T-helper 9 cell (primary cell): ENCODE measurements around the gene CAVIN1.
"Not testable (repeated sequence)": the region's sequence is repeated elsewhere in the genome, so short reads cannot be mapped to it uniquely, and the experiment has no call there.

Source experiments
- DNase-seq: peaks from one replicate; pipeline ENCODE4 v3.0.0-alpha.2; 2020

The CAVIN1 gene

DNA sequence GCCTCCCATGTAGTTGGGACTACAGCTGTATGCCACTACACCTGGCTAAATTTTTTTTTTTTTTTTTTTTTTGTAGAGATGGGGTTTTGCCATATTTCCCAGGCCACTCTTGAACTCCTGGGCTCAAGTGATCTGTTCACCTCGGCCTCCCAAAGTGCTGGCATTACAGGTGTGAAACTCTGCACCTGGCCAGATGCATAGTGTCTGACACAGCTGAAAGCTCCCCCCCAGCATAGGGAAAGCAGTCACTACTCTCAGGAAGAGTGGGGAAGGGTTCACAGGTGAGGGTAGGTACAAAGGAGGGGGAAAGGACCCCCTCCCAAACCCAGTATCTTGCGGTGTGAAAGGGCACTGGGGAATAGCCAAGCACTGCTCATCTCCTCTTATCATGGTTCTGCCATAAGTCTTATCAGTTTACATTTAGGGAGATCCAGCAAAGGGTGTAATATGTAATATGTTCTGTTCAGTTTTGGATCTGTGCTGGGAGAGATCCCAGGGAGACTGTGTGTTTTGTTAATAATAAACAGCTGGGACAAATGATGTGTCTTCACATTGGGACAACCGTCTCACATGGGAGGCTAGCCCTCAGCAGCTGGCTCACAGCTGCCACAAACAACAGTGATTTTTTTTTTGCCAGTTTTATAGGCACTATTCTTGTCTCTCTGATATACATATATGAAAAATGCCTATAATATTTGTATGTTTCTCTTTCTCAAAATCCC is 6.8 kb upstream of the CAVIN1 start:
- DNase-seq, result no peak

- DNase-seq, result no peak
Observed at GRCh38 chr17:42428141-42428944, 5.3 kb upstream of the CAVIN1 start.

DNA sequence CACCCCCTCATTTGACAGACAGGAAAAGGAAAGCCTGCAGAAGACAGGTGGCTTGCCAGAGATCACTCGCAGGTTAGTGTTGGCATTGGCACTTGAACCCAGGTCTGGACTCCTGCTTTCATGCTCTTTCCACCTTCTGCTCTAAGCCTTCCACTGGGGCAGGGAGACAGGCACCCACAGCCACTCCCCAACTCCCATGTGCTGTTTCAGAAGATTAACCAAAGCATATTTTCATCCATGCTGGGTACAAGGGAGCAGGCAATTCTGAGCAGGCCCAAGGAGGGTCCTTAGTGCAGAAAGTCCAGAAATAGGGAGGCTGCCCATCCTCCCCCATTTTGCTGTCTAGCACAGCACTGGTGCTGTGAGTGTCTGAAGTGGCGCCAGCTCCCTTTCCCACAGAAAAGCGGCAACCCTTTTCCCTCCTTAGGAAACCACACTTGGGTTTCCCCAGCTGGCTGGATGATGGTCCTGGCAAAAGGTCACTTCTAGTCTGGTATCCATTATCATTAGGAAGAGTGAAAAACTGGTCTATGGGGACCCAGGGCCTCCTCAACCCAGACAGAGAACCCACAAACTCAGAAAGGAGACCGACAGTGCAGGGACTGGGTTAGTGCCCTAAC is 2.0 kb upstream of the CAVIN1 start:
- no peak for DNase-seq

DNA sequence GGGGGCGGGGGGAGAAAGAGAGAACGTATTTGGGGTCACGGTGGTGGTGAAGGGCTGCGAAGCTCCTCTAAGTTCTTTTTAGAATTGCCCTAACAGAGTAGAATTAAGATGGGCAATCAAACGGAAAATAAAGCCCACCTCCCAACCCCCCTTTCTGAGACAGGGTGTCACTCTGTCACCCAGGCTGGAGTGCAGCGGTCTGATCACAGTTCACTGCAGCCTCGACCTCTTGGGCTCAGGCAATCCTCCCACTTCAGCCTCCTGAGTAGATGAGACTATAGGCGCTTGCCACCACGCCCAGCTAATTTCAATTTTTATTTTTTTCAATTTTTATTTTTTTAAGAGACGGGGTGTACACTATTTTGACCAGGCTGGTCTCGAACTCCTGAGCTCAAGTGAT is 710 bp upstream of the CAVIN1 start:
- no peak for DNase-seq

GRCh38 chr17:42422412-42422957 is 571 bp downstream of the CAVIN1 start:
- DNase-seq, result no peak

DNA sequence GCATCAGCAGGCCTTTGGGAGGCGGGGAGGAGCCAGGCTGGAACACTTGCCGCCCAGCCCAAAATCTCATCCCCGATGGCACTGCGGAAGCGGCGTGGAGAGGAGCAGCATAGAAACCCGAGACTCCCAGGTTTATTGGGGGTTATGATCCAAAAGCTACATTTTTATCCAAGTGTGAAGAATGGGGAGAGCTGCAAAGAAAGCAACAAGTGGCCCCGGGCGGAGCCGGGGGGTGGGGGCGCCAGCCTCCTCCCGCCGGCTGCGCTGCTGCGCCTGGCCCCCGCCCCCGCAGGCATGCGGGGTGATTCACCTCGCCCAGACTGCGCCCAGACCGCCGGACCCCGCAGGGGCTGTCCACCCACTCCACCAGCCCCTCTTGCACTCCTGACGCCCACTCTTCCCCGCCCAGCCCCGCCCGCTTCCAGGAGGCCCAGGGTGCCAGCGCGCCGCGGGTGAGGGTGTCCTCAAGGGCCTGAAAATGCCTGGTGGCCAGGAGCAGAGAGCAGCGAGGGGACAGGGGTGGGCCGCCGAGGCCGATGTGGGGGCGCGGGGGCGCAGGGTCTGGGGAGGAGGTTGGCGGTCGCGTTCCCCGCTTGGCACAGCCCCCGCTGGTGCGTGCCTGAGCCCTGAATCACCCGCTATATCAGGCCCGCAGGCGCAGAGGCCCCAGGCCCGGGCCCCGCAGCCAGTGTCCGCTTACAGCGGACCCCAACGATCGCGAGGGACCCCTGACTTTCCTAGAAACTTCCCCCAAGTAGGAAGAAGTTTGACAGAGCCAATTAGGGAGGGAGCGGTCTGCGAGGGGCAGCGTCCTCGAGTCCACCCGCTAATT is 1.3 kb downstream of the CAVIN1 start:
- DNase-seq, result no peak

DNA sequence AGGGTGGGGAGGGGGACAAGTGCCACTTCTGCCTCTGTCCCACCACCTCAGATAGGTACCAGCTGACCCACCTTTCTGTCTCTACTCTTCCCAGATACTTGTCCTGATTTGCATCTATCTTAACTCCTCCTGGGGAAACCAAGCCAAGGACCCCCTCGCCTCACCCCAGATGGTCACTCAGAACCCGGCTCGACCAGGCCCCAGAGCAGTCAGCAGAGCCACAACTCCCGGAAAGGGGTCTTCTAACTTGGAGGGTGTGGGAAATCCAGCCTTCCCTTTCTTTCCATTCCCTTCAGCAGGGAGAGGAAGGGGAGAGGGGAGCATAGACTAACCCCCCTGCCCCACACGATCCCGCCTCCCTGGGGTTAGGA is 1.9 kb downstream of the CAVIN1 start:
- no peak for DNase-seq

- not testable (repeated sequence) for DNase-seq
Observed at GRCh38 chr17:42417981-42418380, 5.1 kb downstream of the CAVIN1 start.

DNA sequence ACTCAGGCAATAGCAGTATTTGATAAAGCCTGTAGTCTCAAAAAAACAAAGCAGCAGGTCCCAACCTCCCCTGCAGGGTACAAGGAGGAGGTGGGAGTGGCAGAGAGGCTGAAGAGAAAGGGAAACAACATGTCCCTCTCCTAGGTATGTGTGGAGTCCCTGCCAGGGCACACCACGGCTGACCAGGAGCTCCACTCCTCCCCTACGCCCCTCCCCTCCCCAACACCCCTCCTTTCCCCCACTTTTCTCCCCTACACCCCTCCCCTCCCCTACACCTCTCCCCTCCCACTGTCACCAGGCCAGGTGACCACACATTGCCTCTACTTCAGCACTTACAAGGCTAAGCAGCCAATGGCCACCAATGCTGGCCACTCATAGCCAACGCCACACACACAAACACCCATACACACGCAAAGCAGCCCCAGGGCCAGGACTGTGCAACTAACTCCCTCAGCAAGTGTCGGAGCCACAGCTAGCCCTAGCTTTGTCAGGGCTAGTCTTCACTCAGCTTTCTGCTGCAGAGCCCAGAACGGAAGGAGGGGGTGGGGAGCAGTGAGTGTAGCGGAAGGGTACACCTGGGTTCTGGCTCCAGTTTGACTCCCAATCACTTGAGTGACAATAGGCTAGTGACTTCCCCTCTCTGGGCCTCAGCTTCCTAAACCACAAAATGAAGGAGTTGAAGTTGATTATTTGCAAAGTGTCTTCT is 8.2 kb downstream of the CAVIN1 start:
- no peak for DNase-seq

GRCh38 chr17:42413464-42414040 is 9.5 kb downstream of the CAVIN1 start:
- DNase-seq, result no peak

DNA sequence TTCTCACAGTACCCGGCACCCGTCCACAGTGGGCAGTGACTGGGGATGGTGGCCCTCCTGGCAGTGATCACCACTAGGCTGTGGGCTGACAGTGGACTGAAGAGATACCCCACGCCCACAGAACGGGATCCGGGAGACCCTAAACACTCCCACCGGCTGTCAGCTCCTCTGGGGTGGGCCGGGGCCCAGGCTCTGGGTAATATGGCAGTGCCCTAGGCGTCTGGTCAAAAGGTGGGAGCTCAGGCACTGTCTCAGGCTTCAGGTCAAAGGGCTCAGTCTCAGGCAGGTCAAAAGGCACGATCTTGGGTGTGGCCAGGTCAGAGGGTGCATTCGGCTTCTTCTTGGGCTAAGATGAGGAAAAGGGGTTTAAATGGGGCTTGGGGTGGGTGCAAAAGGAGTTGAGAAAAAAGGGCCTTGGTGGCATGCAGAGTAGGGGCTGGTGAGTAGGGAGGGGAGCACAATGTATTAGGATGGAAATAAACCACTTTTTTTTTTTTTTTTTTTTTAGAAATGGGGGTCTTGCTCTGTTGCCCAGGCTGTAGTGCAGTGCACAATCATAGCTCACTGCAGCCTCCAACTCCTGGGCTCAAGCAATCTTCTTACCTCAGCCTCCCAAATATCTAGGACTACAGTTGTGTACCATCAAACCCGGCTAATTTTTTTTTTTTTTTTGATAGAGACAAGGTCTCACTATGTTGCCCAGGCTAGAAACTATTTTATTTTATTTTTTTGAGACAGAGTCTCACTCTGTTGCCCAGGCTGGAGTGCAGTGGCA is 11.0 kb downstream of the CAVIN1 start:
- no peak for DNase-seq

DNA sequence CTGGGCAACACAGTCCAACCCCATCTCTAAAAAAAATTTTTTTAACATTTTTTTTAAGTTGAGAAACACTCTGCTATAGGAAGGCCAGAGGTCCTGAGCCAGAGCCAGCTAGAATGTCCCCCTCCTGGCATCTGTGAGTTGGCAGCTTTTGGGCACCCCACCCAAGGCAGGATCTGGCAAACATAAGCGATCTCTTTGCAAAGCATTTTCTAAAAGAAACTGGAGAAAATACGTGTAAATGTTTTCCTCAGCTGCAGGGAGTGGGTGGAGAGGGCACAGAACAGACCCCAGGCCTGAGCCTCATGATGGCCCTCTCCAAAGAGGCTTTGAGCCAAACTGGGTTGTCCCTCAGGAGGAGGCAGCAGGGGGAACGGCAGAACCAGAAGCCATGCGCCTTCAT is 11.7 kb downstream of the CAVIN1 start:
- DNase-seq, result no peak

- no peak for DNase-seq
Observed at GRCh38 chr17:42410319-42410685, 12.8 kb downstream of the CAVIN1 start.

GRCh38 chr17:42409523-42410318 is 13.3 kb downstream of the CAVIN1 start:
- no peak for DNase-seq

DNA sequence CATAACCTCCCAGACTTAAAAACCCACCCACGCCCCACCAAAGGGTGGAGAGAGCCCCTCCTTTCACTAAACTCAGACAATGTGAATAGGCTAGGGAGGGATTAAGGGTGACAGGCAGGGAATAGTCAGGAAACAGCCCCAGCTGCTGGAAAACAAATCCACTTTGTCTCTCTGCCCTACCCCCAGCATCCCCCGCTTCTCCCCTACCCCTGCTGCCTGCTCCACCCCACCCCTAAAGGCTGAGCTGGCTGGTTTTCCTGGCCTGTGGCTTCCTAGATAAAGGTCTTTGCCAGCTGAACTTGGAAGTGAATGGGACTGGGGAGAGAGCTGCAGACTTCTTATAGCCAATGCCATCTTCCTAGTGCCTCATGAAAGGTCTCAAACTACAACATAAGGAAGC is 15.0 kb downstream of the CAVIN1 start:
- DNase-seq, result no peak

GRCh38 chr17:42407289-42407836 is 15.7 kb downstream of the CAVIN1 start:
- peak; percentile 40 for DNase-seq

- no peak for DNase-seq
Observed at GRCh38 chr17:42406615-42407288, 16.3 kb downstream of the CAVIN1 start.

DNA sequence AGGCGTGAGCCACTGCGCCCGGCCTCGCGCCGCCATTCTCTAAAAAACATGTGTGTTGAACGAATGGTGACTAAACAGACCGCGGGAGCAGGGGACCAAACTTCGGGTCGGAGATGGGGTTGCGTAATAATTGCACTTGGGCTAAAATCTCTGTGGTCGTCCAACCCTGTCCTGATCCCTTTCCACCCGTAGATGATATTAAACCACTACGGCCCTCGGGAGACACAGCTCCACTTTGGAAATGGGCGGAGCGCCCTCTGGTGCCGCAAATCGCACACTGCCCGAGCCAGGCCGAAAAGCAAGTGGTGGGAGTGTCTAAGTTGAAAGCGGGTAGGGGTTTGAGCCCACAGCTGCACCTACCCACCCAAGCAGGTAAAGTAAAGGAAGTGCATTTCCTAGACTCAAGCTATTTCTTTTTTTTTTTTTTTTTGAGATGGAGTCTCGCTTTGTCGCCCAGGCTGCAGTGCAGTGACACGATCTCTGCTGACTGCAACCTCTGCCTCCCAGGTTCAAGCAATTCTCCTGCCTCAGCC is 17.0 kb downstream of the CAVIN1 start:
- DNase-seq, result peak; percentile 79

DNA sequence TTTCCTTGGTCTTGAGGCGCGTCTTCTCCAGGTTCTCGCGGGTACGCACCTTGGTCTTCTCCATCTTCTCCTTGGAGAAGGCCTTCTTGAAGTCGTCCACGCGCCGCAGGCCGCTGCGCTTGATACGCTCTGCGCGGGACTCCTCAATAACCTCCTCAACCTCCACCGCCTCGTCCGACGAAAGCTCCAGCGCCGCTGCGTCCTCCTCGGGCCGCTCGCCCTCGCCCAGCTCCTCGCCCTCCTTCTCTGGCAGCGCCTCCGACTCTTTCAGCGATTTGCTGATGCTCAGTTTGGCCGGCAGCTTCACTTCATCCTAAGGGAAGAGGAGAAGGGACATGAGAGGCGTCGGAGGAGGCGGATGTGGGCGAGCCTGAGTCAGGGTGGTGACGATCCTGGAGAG is 18.0 kb downstream of the CAVIN1 start:
- DNase-seq, result no peak
